H1 (cell line): ENCODE data around the gene CHST12. TPM values are rescaled to one million over a fixed set of nuclear protein-coding genes. Genes with fewer than 3 reads are reported as not detected.

Source experiments
- HDAC2 ChIP-seq, 2 experiments: fragments of 300-600 bp in 1 of 2; sonication (generic) in 1 of 2; IDR thresholded peaks; 2 replicates each; pipeline ENCODE4 v1.6.1; 2011 to 2012; ENCODE audit warnings: low read depth in 2 of 2, low read length in 2 of 2, mild to moderate bottlenecking in 2 of 2, moderate library complexity in 2 of 2, borderline replicate concordance in 1 of 2, inconsistent platforms in 1 of 2
- SP4 ChIP-seq: IDR thresholded peaks from 2 replicates; pipeline ENCODE4 v1.6.1; 2012; ENCODE audit warnings: low read length, inconsistent platforms
- polyA plus RNA-seq, 7 experiments: library from polyadenylated mRNA; depleted of rRNA in 3 of 7; stranded (reverse) in 5 of 7; unstranded in 2 of 7; fragments of >200 nt in 5 of 7; fragments of 200-250 nt in 2 of 7; gene quantifications; 1 replicate in 5 of 7; 2 replicates in 1 of 7; 4 replicates in 1 of 7; pipeline versions ENCODE4 v1.2.1 to v1.2.3, GENCODE V29; 2011 to 2013; ENCODE audit warnings: missing spikeins in 2 of 7, mixed read lengths in 2 of 7
- total RNA-seq: library from RNA; stranded (reverse); fragmentation: NEBNext Ultra II Directional; extraction: Animal tissue kit (Norgen Biotek cat#: 25700); gene quantifications from 2 replicates; pipeline ENCODE4 v1.2.1, GENCODE V29; 2021

CHST12 gene
- total and polyA plus RNA-seq, 2 of the 8 experiments (the other 6 are each of a cell fraction or from before 2014, with no cell fraction given): 13.4 to 24.1 TPM

DNA sequence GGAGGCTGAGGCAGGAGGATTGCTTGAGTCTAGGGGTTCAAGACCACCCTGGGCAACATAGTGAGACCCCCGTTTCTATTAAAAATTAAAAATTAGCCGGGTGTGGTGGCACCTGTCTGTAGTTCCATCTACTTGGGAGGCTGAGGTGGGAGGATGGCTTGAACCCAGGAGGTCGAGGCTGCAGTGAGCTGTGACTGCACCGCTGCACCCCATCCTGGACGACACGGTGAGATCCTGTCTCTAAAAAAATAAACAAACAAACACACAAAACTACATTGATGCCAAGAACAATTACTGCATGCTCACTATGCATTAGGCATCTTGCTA lies 761 bp upstream of the CHST12 start (continued):
- TF ChIP-seq HDAC2 (IDR thresholded peaks at IDR 0.05; ENCODE audit: borderline replicate concordance in 1 of 2, low read depth in 2 of 2, low read length in 2 of 2) (no peak), SP4 (no peak)
